H9 (cell line): Measurements from ENCODE around the gene WIPI1. TPM values are rescaled to one million over a fixed set of nuclear protein-coding genes. Genes with fewer than 3 reads are reported as not detected.
"Not testable (repeated sequence)": the region's sequence is repeated elsewhere in the genome, so short reads cannot be mapped to it uniquely, and the experiment has no call there.

Source experiments
- DNase-seq: peaks from one replicate; pipeline ENCODE4 v3.0.0-alpha.2; 2017
- H2AFZ ChIP-seq: one replicate; pipeline ENCODE4 v1.6.1; 2013; ENCODE audit warnings: mild to moderate bottlenecking, low read length, control low read depth, moderate library complexity
- H2AK5ac ChIP-seq: 2 replicates; pipeline ENCODE4 v1.6.1; 2013; ENCODE audit warnings: low read length, control low read depth, mixed read lengths; ENCODE audit not compliant: insufficient read length
- H2BK120ac ChIP-seq: one replicate; pipeline ENCODE4 v1.6.1; 2013; ENCODE audit warnings: low read depth, mild to moderate bottlenecking, low read length, control low read depth, inconsistent platforms; ENCODE audit not compliant: poor library complexity, severe bottlenecking
- H2BK12ac ChIP-seq: 2 replicates; pipeline ENCODE4 v1.6.1; 2013; ENCODE audit warnings: low read length, control low read depth, mixed read lengths, low read depth; ENCODE audit not compliant: insufficient read length
- H2BK15ac ChIP-seq: 2 replicates; pipeline ENCODE4 v1.6.1; 2013; ENCODE audit warnings: low read depth, low read length, control low read depth
- H2BK20ac ChIP-seq: one replicate; pipeline ENCODE4 v1.6.1; 2013; ENCODE audit warnings: low read depth, mild to moderate bottlenecking, low read length, control low read depth, inconsistent platforms; ENCODE audit not compliant: poor library complexity, severe bottlenecking
- H2BK5ac ChIP-seq: 2 replicates; pipeline ENCODE4 v1.6.1; 2013; ENCODE audit warnings: low read length, control low read depth, mixed read lengths; ENCODE audit not compliant: insufficient read length
- H3K14ac ChIP-seq: 2 replicates; pipeline ENCODE4 v1.6.1; 2013; ENCODE audit warnings: low read length, control low read depth; ENCODE audit not compliant: insufficient read depth
- H3K18ac ChIP-seq: 2 replicates; pipeline ENCODE4 v1.6.1; 2013; ENCODE audit warnings: low read depth, mild to moderate bottlenecking, mixed read lengths, low read length, control low read depth; ENCODE audit not compliant: insufficient read length
- H3K23ac ChIP-seq: 2 replicates; pipeline ENCODE4 v1.6.1; 2013; ENCODE audit warnings: low read length, control low read depth, mixed read lengths, low read depth; ENCODE audit not compliant: insufficient read length
- H3K23me2 ChIP-seq: 2 replicates; pipeline ENCODE4 v1.6.1; 2013; ENCODE audit warnings: low read depth, mild to moderate bottlenecking, mixed read lengths, low read length, control low read depth; ENCODE audit not compliant: insufficient read length, poor library complexity, severe bottlenecking
- H3K27ac ChIP-seq: 2 replicates; pipeline ENCODE4 v1.5.1; 2013; ENCODE audit warnings: low read length, control low read depth, mixed read lengths, low read depth; ENCODE audit not compliant: insufficient read length
- H3K27me3 ChIP-seq: 2 replicates; pipeline ENCODE4 v1.6.1; 2013; ENCODE audit warnings: low read length, control low read depth, inconsistent platforms; ENCODE audit not compliant: insufficient read depth
- H3K4ac ChIP-seq: 2 replicates; pipeline ENCODE4 v1.6.1; 2013; ENCODE audit warnings: low read depth, mild to moderate bottlenecking, control low read depth, inconsistent platforms, low read length, moderate library complexity
- H3K4me1 ChIP-seq: 2 replicates; pipeline ENCODE4 v1.6.1; 2013; ENCODE audit warnings: low read length, control low read depth, inconsistent platforms; ENCODE audit not compliant: insufficient read depth
- H3K4me2 ChIP-seq: 2 replicates; pipeline ENCODE4 v1.6.1; 2013; ENCODE audit warnings: low read length, control low read depth, mixed read lengths; ENCODE audit not compliant: insufficient read length, insufficient read depth
- H3K56ac ChIP-seq: 2 replicates; pipeline ENCODE4 v1.6.1; 2013; ENCODE audit warnings: low read depth, mild to moderate bottlenecking, mixed read lengths, low read length, control low read depth; ENCODE audit not compliant: insufficient read length
- H3K79me1 ChIP-seq: 2 replicates; pipeline ENCODE4 v1.6.1; 2013; ENCODE audit warnings: low read depth, mild to moderate bottlenecking, moderate library complexity, low read length, control low read depth, inconsistent platforms; ENCODE audit not compliant: insufficient read depth, poor library complexity, severe bottlenecking
- H3K79me2 ChIP-seq: 2 replicates; pipeline ENCODE4 v1.6.1; 2013; ENCODE audit warnings: low read length, control low read depth, inconsistent platforms; ENCODE audit not compliant: insufficient read depth
- H3K9ac ChIP-seq: 2 replicates; pipeline ENCODE4 v1.6.1; 2013; ENCODE audit warnings: low read length, control low read depth, mixed read lengths; ENCODE audit not compliant: insufficient read length; ENCODE audit errors: extremely low read depth
- H3K9me3 ChIP-seq: one replicate; pipeline ENCODE4 v1.6.1; 2013; ENCODE audit warnings: low read depth, low read length, inconsistent platforms; ENCODE audit not compliant: control insufficient read depth
- H3T11ph ChIP-seq: one replicate; pipeline ENCODE4 v1.6.1; 2013; ENCODE audit warnings: mild to moderate bottlenecking, low read length, control low read depth, inconsistent platforms
- H4K20me1 ChIP-seq: one replicate; pipeline ENCODE4 v1.6.1; 2013; ENCODE audit not compliant: control insufficient read depth, insufficient read length, insufficient read depth
- H4K5ac ChIP-seq: 2 replicates; pipeline ENCODE4 v1.6.1; 2013; ENCODE audit warnings: low read depth, mild to moderate bottlenecking, mixed read lengths, low read length, control low read depth; ENCODE audit not compliant: insufficient read length
- H4K8ac ChIP-seq: replicated peaks from 2 replicates; pipeline ENCODE4 v1.6.1; 2013; ENCODE audit warnings: low read length, control low read depth, mixed read lengths, low read depth; ENCODE audit not compliant: insufficient read length
- H4K91ac ChIP-seq: 2 replicates; pipeline ENCODE4 v1.6.1; 2013; ENCODE audit warnings: low read depth, mild to moderate bottlenecking, moderate library complexity, mixed read lengths, low read length, control low read depth; ENCODE audit not compliant: insufficient read length
- H3K27ac Mint-ChIP-seq, 3 experiments: 2 replicates in 2 of 3; 3 replicates in 1 of 3; pipeline ENCODE4 v1.8.0; 2020 to 2021; ENCODE audit warnings: mixed read lengths in 3 of 3, mild to moderate bottlenecking in 1 of 3, moderate library complexity in 1 of 3
- H3K27me3 Mint-ChIP-seq: 2 replicates; pipeline ENCODE4 v1.8.0; 2021; ENCODE audit warnings: low read depth, mild to moderate bottlenecking, moderate library complexity, mixed read lengths
- H3K36me3 Mint-ChIP-seq, 3 experiments: 2 replicates in 2 of 3; 3 replicates in 1 of 3; pipeline ENCODE4 v1.8.0; 2020 to 2021; ENCODE audit warnings: low read depth in 3 of 3, mixed read lengths in 3 of 3; ENCODE audit not compliant: insufficient read depth in 1 of 3
- H3K4me1 Mint-ChIP-seq, 2 experiments: 2 replicates each; pipeline ENCODE4 v1.8.0; 2020; ENCODE audit warnings: mixed read lengths in 2 of 2
- H3K4me3 Mint-ChIP-seq, 2 experiments: 2 replicates in 1 of 2; 3 replicates in 1 of 2; pipeline ENCODE4 v1.8.0; 2020 to 2021; ENCODE audit warnings: mild to moderate bottlenecking in 2 of 2, mixed read lengths in 2 of 2, moderate library complexity in 1 of 2
- H3K9me3 Mint-ChIP-seq, 2 experiments: 2 replicates in 1 of 2; 3 replicates in 1 of 2; pipeline ENCODE4 v1.8.0; 2020; ENCODE audit warnings: mild to moderate bottlenecking in 2 of 2, mixed read lengths in 2 of 2, moderate library complexity in 1 of 2
- WGBS: extraction: QIAGEN DNeasy Blood & Tissue Kit; methylation state at CpG from one replicate; pipeline ENCODE4 v1.1.7; 2013; ENCODE audit warnings: missing lambda C conversion rate, low lambda C conversion rate, mixed read lengths; ENCODE audit not compliant: insufficient read length; ENCODE audit errors: extremely low coverage; 5-methylcytosine and 5-hydroxymethylcytosine counted together
- total RNA-seq: library from RNA; stranded (reverse); gene quantifications from 2 replicates; pipeline ENCODE4 v1.2.1, GENCODE V29; 2021

WIPI1 gene
- total RNA-seq, 1 experiment from 2014 or later: 15.4 TPM

GRCh38 chr17:68413597-68414560 lies 43.4 kb downstream of the WIPI1 start:
- not testable (repeated sequence) for H3K18ac ChIP-seq, H3K23me2 ChIP-seq, H3K79me2 ChIP-seq, H2BK12ac ChIP-seq, H4K8ac ChIP-seq, H3K4me1 Mint-ChIP-seq, H3K56ac ChIP-seq, H2BK20ac ChIP-seq, H3K27ac ChIP-seq, H3K14ac ChIP-seq, H3K4me1 ChIP-seq, H3T11ph ChIP-seq, H4K20me1 ChIP-seq, H3K23ac ChIP-seq, H2AK5ac ChIP-seq, H3K9ac ChIP-seq, H4K91ac ChIP-seq, H2AFZ ChIP-seq, H3K4me2 ChIP-seq, H3K9me3 ChIP-seq, H3K4ac ChIP-seq, H4K5ac ChIP-seq, H3K27me3 ChIP-seq, H3K79me1 ChIP-seq, H2BK5ac ChIP-seq, DNase-seq, H2BK120ac ChIP-seq, H2BK15ac ChIP-seq
- Mint-ChIP-seq H3K4me3 (peak overlapping the region; percentile 86 to 89), H3K27ac (peak overlapping the region in 1 of 3 experiments; percentile 91; a peak in 1 of 7 replicates), H3K36me3 (peaks cover 14 to 31% (median 17%) of the 10 kb centered on the region in 3 experiments), H3K27me3 (peaks cover 13% of the 10 kb centered on the region), H3K9me3 (peaks cover 31 to 43% of the 10 kb centered on the region in 2 experiments)
- WGBS: no CpG with 5 or more reads among the region's 34 CpGs

- H3K79me1 ChIP-seq, H2BK15ac ChIP-seq: not testable (repeated sequence)
These were observed 49.6 kb downstream of the WIPI1 start for GRCh38 chr17:68407656-68408055.

More at GRCh38 chr17:68407656-68408055, 49.6 kb downstream of the WIPI1 start:
- not testable (repeated sequence) for H3K4ac ChIP-seq, H4K20me1 ChIP-seq, H3T11ph ChIP-seq, H2BK12ac ChIP-seq, H3K9ac ChIP-seq, H3K27ac ChIP-seq, H3K36me3 Mint-ChIP-seq, H2BK5ac ChIP-seq, H3K23me2 ChIP-seq, H4K8ac ChIP-seq, H3K18ac ChIP-seq, H4K91ac ChIP-seq, H3K23ac ChIP-seq, H3K27ac Mint-ChIP-seq, H3K27me3 ChIP-seq, H2AFZ ChIP-seq, H3K4me1 ChIP-seq, H3K9me3 ChIP-seq, H3K4me2 ChIP-seq, DNase-seq, H3K79me2 ChIP-seq, H3K4me3 Mint-ChIP-seq, H2AK5ac ChIP-seq, H3K14ac ChIP-seq, H4K5ac ChIP-seq, H3K56ac ChIP-seq, H2BK120ac ChIP-seq, H3K4me1 Mint-ChIP-seq, H3K27me3 Mint-ChIP-seq, H2BK20ac ChIP-seq
- no CpG with 5 or more reads among the region's 1 CpG for WGBS
- peaks cover 24 to 33% of the 10 kb centered on the region in 2 experiments for H3K9me3 Mint-ChIP-seq
